Endothelial cell of umbilical vein (primary cell): Measurements from ENCODE around the gene OR10A3. TPM values are rescaled to one million over a fixed set of nuclear protein-coding genes. Genes with fewer than 3 reads are reported as not detected.
A peak's percentile ranks its signal among the peaks of the same experiment; 100 is the strongest.

Source experiments
- BruUV-seq: library from RNA; stranded (reverse); fragments of 400-500 nt; replicated peaks from 2 replicates; lab custom pipeline; 2021; lab: Mats Ljungman, UMichigan
- CTCF ChIA-PET: fragments of 300-600, 350-600 bp; sonication (Branson Sonifier 250); formaldehyde crosslinking; loops from one replicate; lab custom pipeline; 2021; ENCODE audit warnings: antibody characterized with exemption, inconsistent platforms; lab: Charles Lee
- POLR2A ChIA-PET: fragments of 300-600, 350-600 bp; sonication (Branson Sonifier 250); formaldehyde crosslinking; loops from one replicate; lab custom pipeline; 2021; ENCODE audit warnings: antibody characterized with exemption, inconsistent platforms; lab: Charles Lee
- DNase-seq: peaks from one replicate; pipeline ENCODE4 v3.0.0-alpha.2; 2011; ENCODE audit warnings: low read depth, low spot score
- FAIRE-seq: peaks from 2 replicates; lab custom pipeline; 2011; peaks lifted over from hg19 to GRCh38; lab: Jason Lieb, UNC
- H2AFZ ChIP-seq: 2 replicates; pipeline ENCODE4 v1.6.0; 2012; ENCODE audit warnings: low read depth, low read length, control low read depth, inconsistent platforms
- H3K27ac ChIP-seq: 2 replicates; pipeline ENCODE4 v1.5.1; 2011; ENCODE audit warnings: low read depth, mild to moderate bottlenecking, control low read depth, low read length, moderate library complexity; ENCODE audit not compliant: insufficient read depth
- H3K27me3 ChIP-seq, 2 experiments: 2 replicates each; pipeline versions ENCODE4 v1.6.0 to v1.6.1; 2011; ENCODE audit warnings: low read length in 2 of 2, mixed read lengths in 1 of 2; ENCODE audit not compliant: control insufficient read depth in 2 of 2, insufficient read depth in 2 of 2
- H3K36me3 ChIP-seq, 2 experiments: 2 replicates in 1 of 2; 3 replicates in 1 of 2; pipeline ENCODE4 v1.5.1; 2011; ENCODE audit warnings: low read length in 2 of 2, mild to moderate bottlenecking in 1 of 2, moderate library complexity in 1 of 2; ENCODE audit not compliant: control insufficient read depth in 2 of 2, insufficient read depth in 2 of 2; ENCODE audit errors: extremely low read depth in 1 of 2
- H3K4me1 ChIP-seq: 3 replicates; pipeline ENCODE4 v1.5.1; 2011; ENCODE audit warnings: mild to moderate bottlenecking, low read length; ENCODE audit not compliant: control insufficient read depth, insufficient read depth; ENCODE audit errors: extremely low read depth
- H3K4me2 ChIP-seq: 2 replicates; pipeline ENCODE4 v1.6.1; 2011; ENCODE audit warnings: low read length, control low read depth, mixed read lengths; ENCODE audit not compliant: insufficient read depth
- H3K4me3 ChIP-seq, 3 experiments: fragments of 200-600 bp in 1 of 3; sonication (generic), shearing (Covaris generic) in 1 of 3; replicated peaks in 1 of 3; 2 replicates each; pipeline ENCODE4 v1.5.1; 2011 to 2016; ENCODE audit warnings: control low read depth in 3 of 3, low read length in 3 of 3, mild to moderate bottlenecking in 2 of 3, inconsistent platforms in 1 of 3, low read depth in 1 of 3, moderate library complexity in 1 of 3; ENCODE audit not compliant: insufficient read depth in 1 of 3
- H3K79me2 ChIP-seq: 2 replicates; pipeline ENCODE4 v1.6.0; 2012; ENCODE audit warnings: low read length, inconsistent platforms; ENCODE audit not compliant: control insufficient read depth, insufficient read depth
- H3K9ac ChIP-seq: replicated peaks from 2 replicates; pipeline ENCODE3; 2011; ENCODE audit warnings: low read length, control low read depth; ENCODE audit not compliant: insufficient read depth; ENCODE audit errors: extremely low read depth
- H3K9me1 ChIP-seq: replicated peaks from 3 replicates; pipeline ENCODE4 v1.6.0; 2011; ENCODE audit warnings: mild to moderate bottlenecking, low read length; ENCODE audit not compliant: control insufficient read depth, insufficient read depth; ENCODE audit errors: extremely low read depth
- H3K9me3 ChIP-seq: replicated peaks from 2 replicates; pipeline ENCODE4 v1.5.1; 2012; ENCODE audit warnings: low read length, inconsistent platforms; ENCODE audit not compliant: control insufficient read depth, insufficient read depth
- H4K20me1 ChIP-seq: replicated peaks from 2 replicates; pipeline ENCODE3; 2011; ENCODE audit warnings: mild to moderate bottlenecking, low read length; ENCODE audit not compliant: control insufficient read depth, insufficient read depth; ENCODE audit errors: extremely low read depth
- FOS ChIP-seq: IDR thresholded peaks from 2 replicates; pipeline ENCODE4 v1.6.1; 2011; ENCODE audit warnings: mild to moderate bottlenecking, low read length, moderate library complexity, borderline replicate concordance; ENCODE audit not compliant: insufficient read depth
- JUN ChIP-seq: IDR thresholded peaks from 2 replicates; pipeline ENCODE4 v1.6.1; 2011; ENCODE audit warnings: borderline replicate concordance, low read depth; ENCODE audit not compliant: insufficient read length, insufficient read depth
- MAX ChIP-seq: IDR thresholded peaks from 2 replicates; pipeline ENCODE4 v1.6.1; 2011; ENCODE audit not compliant: insufficient read depth, insufficient read length
- MYC ChIP-seq: IDR thresholded peaks from one replicate; pipeline ENCODE4 v1.6.1; 2011; ENCODE audit warnings: mild to moderate bottlenecking, low read depth, low read length
- POLR2A ChIP-seq: IDR thresholded peaks from 2 replicates; pipeline ENCODE4 v1.6.1; 2012; ENCODE audit warnings: low read depth, mild to moderate bottlenecking, control low read depth, low read length
- POLR2AphosphoS5 ChIP-seq: IDR thresholded peaks from 2 replicates; pipeline ENCODE4 v1.6.1; 2012; ENCODE audit warnings: low read depth, mild to moderate bottlenecking, control low read depth, low read length, moderate library complexity; ENCODE audit not compliant: insufficient read depth
- dilution Hi-C: fragments of 300-500 bp; cut with MboI; formaldehyde crosslinking; loops from one replicate; pipeline ENCODE4 v1.15.0; 2019; ENCODE audit warnings: low sequenced_read_pairs; ENCODE audit not compliant: extremely low pct_ligation_motif_present
- intact Hi-C: fragments of 100-400 bp; cut with micrococcal nuclease; formaldehyde crosslinking; loops from one replicate; pipeline ENCODE4 v1.10.0; 2022
- polyA plus RNA-seq, 4 experiments: library from polyadenylated mRNA; depleted of rRNA in 3 of 4; stranded (reverse) in 3 of 4; unstranded in 1 of 4; fragments of >200 nt; gene quantifications; 2 replicates each; pipeline versions ENCODE4 v1.2.1 to v1.2.3, GENCODE V29; 2011 to 2012; ENCODE audit warnings: missing spikeins in 1 of 4
- total RNA-seq: library from RNA; stranded (reverse); gene quantifications from 2 replicates; pipeline ENCODE4 v1.2.3, GENCODE V29; 2021
- TF ChIP-seq, protein P1 (sequence below), 2 donors: IDR thresholded peaks; 1 replicate in 1 of 2; 2 replicates in 1 of 2; pipeline ENCODE4 v1.5.1; 2011; ENCODE audit warnings: low read length in 2 of 2, mild to moderate bottlenecking in 2 of 2, moderate library complexity in 2 of 2, control low read depth in 1 of 2, inconsistent platforms in 1 of 2, low read depth in 1 of 2; ENCODE audit not compliant: insufficient read depth in 1 of 2; ENCODE audit errors: extremely low read depth in 1 of 2

OR10A3 gene
- total and polyA plus RNA-seq, 2 donors (not counting 3 experiments of a cell fraction or from before 2014, with no cell fraction given), result not detected

GRCh38 chr11:7905549-7905948, 36.0 kb downstream of the OR10A3 start:
- Histone ChIP-seq H3K4me3 (no peak overlapping the region), H3K9me1 (no peaks in the 10 kb centered on the region), H3K9ac (no peak overlapping the region), H3K36me3 (no peaks in the 10 kb centered on the region), H4K20me1 (no peaks in the 10 kb centered on the region), H2AFZ (no peak overlapping the region), H3K4me2 (no peak overlapping the region), H3K79me2 (no peaks in the 10 kb centered on the region), H3K27ac (no peak overlapping the region), H3K4me1 (no peaks in the 10 kb centered on the region), H3K9me3 (no peaks in the 10 kb centered on the region), H3K27me3 (peaks cover 2 to 8% of the 10 kb centered on the region in 2 experiments)
- ChIA-PET POLR2A (no interaction called here), CTCF (interaction anchor here (0.6 to 7.9 kb wide), 16 partner anchors 10 to 214 kb away, joined by 3 to 109 read pairs (median 4); partner anchors contain the start of gene EIF3F)
- no peak for TF ChIP-seq MAX
- no peak for TF ChIP-seq FOS
- no peak for TF ChIP-seq POLR2A
- no peak for TF ChIP-seq JUN
- TF ChIP-seq MYC, result no peak
- no peak for TF ChIP-seq POLR2AphosphoS5
- TF ChIP-seq, protein P1, sequence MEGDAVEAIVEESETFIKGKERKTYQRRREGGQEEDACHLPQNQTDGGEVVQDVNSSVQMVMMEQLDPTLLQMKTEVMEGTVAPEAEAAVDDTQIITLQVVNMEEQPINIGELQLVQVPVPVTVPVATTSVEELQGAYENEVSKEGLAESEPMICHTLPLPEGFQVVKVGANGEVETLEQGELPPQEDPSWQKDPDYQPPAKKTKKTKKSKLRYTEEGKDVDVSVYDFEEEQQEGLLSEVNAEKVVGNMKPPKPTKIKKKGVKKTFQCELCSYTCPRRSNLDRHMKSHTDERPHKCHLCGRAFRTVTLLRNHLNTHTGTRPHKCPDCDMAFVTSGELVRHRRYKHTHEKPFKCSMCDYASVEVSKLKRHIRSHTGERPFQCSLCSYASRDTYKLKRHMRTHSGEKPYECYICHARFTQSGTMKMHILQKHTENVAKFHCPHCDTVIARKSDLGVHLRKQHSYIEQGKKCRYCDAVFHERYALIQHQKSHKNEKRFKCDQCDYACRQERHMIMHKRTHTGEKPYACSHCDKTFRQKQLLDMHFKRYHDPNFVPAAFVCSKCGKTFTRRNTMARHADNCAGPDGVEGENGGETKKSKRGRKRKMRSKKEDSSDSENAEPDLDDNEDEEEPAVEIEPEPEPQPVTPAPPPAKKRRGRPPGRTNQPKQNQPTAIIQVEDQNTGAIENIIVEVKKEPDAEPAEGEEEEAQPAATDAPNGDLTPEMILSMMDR (IDR thresholded peaks at IDR 0.05; ENCODE audit: extremely low read depth in 1 of 2, insufficient read depth in 1 of 2, low read depth in 1 of 2, low read length in 2 of 2), result no peak
- intact Hi-C loops, result loop anchor here (1.0 to 5.0 kb wide), 3 partner anchors 71 to 187 kb away; partner anchors contain the start of gene EIF3F
- TSS peak; percentile 31 for BruUV-seq
- dilution Hi-C loops, result no loop called here
- DNase-seq, result no peak
- FAIRE-seq, result no peak
